Right lobe of liver (tissue), 6 donors: ENCODE measurements around the gene MIER2. TPM values are rescaled to one million over a fixed set of nuclear protein-coding genes. Genes with fewer than 3 reads are reported as not detected.
A peak's percentile ranks its signal among the peaks of the same experiment; 100 is the strongest.

Experiments used
- ATAC-seq, 4 donors: fragments of 200-7000 bp; cut with Tn5 transposase; one replicate each; pipeline ENCODE4 v1.9.1; 2020; ENCODE audit warnings: mild to moderate bottlenecking in 4 of 4, moderate library complexity in 4 of 4
- DNase-seq, 3 donors: peaks; one replicate each; pipeline ENCODE4 v3.0.0-alpha.2; 2020
- H3K27ac ChIP-seq, 3 donors: fragments of 200-600 bp; one replicate each; pipeline ENCODE4 v1.8.0; 2022
- H3K27me3 ChIP-seq, 2 donors: fragments of 200-600 bp; one replicate each; pipeline ENCODE4 v1.8.0; 2022
- H3K36me3 ChIP-seq, 4 donors: fragments of 200-600 bp; sonication (generic) in 1 of 4; one replicate each; pipeline versions ENCODE4 v1.5.1 to v1.8.0; 2017 to 2022; ENCODE audit warnings: control low read depth in 1 of 4
- H3K4me1 ChIP-seq, 4 donors: fragments of 200-600 bp; sonication (generic) in 1 of 4; one replicate each; pipeline versions ENCODE4 v1.5.1 to v1.8.0; 2017 to 2022; ENCODE audit warnings: control low read depth in 1 of 4
- H3K4me3 ChIP-seq, 3 donors: fragments of 200-600 bp; one replicate each; pipeline ENCODE4 v1.8.0; 2022
- H3K9me3 ChIP-seq, 4 donors: fragments of 200-600 bp; sonication (generic) in 1 of 4; one replicate each; pipeline versions ENCODE4 v1.5.1 to v1.8.0; 2017 to 2022; ENCODE audit warnings: control low read depth in 1 of 4
- CTCF ChIP-seq, 4 donors: fragments of 200-600 bp in 3 of 4; fragments of 450-650 bp in 1 of 4; IDR thresholded peaks; one replicate each; pipeline versions ENCODE4 v1.5.1 to v1.8.0; 2016 to 2022; ENCODE audit warnings: antibody characterized with exemption in 4 of 4, mild to moderate bottlenecking in 2 of 4
- POLR2A ChIP-seq: fragments of 450-650 bp; IDR thresholded peaks from one replicate; pipeline ENCODE4 v1.6.1; 2017; ENCODE audit warnings: antibody characterized with exemption, mild to moderate bottlenecking
- WGBS: methylation state at CpG from one replicate; pipeline ENCODE4 v1.1.6; 2018; ENCODE audit warnings: low coverage, low lambda C conversion rate; ENCODE audit not compliant: insufficient coverage; ENCODE audit errors: missing lambda C conversion rate; 5-methylcytosine and 5-hydroxymethylcytosine counted together
- intact Hi-C, 2 donors: fragments of 100-400 bp; cut with DNase I; formaldehyde crosslinking; loops; one replicate each; pipeline versions ENCODE4 v1.11.2 to v1.14.1; 2022
- total RNA-seq, 6 experiments: library from RNA; depleted of rRNA in 2 of 6; stranded (reverse); fragments of >200 nt in 2 of 6; fragmentation: NEBNext Ultra II Directional in 3 of 6; extraction: Animal tissue kit (Norgen Biotek cat#: 25700) in 3 of 6; gene quantifications; one replicate each; pipeline versions ENCODE4 v1.1.0 to v1.2.4, GENCODE V29; 2016 to 2023
- donor health status: DM: no; HTN: yes; CAD: no.
- donor health status: DM: no; HTN: no; CAD: no.
- donor health status: DM: no; HTN: no; CAD: no.
- donor health status: DM: no; HTN: yes; CAD: no.
- donor health status: DM: no; HTN: yes; CAD: no.

The MIER2 gene
- total RNA-seq, 6 experiments from 2014 or later, result 3.1 to 7.3 (median 4.5) TPM

- H3K36me3 ChIP-seq, result no peaks in the 10 kb centered on the region
- no peaks in the 10 kb centered on the region for H3K27me3 ChIP-seq
- DNase-seq (no peak), ATAC-seq (no peak)
- no peaks in the 10 kb centered on the region for H3K9me3 ChIP-seq
- 52% methylated on average over 8 of the region's 14 CpGs for WGBS
- intact Hi-C loops, result no loop called here
- no peaks in the 10 kb centered on the region for H3K4me1 ChIP-seq
- TF ChIP-seq CTCF (IDR thresholded peaks at IDR 0.05) (no peak), POLR2A (no peak)
- H3K27ac ChIP-seq, result no peak overlapping the region
- no peak overlapping the region for H3K4me3 ChIP-seq
Observed at GRCh38 chr19:378706-379105, 34.1 kb upstream of the MIER2 start.

GRCh38 chr19:377801-378581 lies 33.4 kb upstream of the MIER2 start:
- 60% methylated on average over 17 of the region's 38 CpGs for WGBS
- Histone ChIP-seq H3K4me3 (no peak overlapping the region), H3K27me3 (no peaks in the 10 kb centered on the region), H3K27ac (no peak overlapping the region), H3K36me3 (no peaks in the 10 kb centered on the region), H3K9me3 (no peaks in the 10 kb centered on the region), H3K4me1 (no peaks in the 10 kb centered on the region)
- no peak for DNase-seq
- ATAC-seq, result peak in 2 of 4 donors; percentile 10 to 27
- intact Hi-C loops, result no loop called here
- no peak for TF ChIP-seq POLR2A
- no peak for TF ChIP-seq CTCF (IDR thresholded peaks at IDR 0.05)

GRCh38 chr19:376111-376470 lies 31.5 kb upstream of the MIER2 start:
- TF ChIP-seq CTCF (IDR thresholded peaks at IDR 0.05), result no peak
- TF ChIP-seq POLR2A, result no peak
- DNase-seq, result no peak

GRCh38 chr19:375395-376110 lies 31.0 kb upstream of the MIER2 start:
- Histone ChIP-seq H3K4me3 (no peak overlapping the region), H3K9me3 (no peaks in the 10 kb centered on the region), H3K4me1 (no peaks in the 10 kb centered on the region), H3K27ac (no peak overlapping the region), H3K27me3 (no peaks in the 10 kb centered on the region), H3K36me3 (no peaks in the 10 kb centered on the region)
- TF ChIP-seq POLR2A (no peak), CTCF (IDR thresholded peaks at IDR 0.05) (no peak)
- DNase-seq (no peak), ATAC-seq (no peak)
- 60% methylated on average over 8 of the region's 43 CpGs for whole genome bisulfite sequencing
- intact Hi-C loops, result no loop called here

More at GRCh38 chr19:376111-376470, 31.5 kb upstream of the MIER2 start:
- intact Hi-C loops, result no loop called here
- Histone ChIP-seq H3K27ac (no peak overlapping the region), H3K4me1 (no peaks in the 10 kb centered on the region), H3K9me3 (no peaks in the 10 kb centered on the region), H3K36me3 (no peaks in the 10 kb centered on the region), H3K4me3 (no peak overlapping the region), H3K27me3 (no peaks in the 10 kb centered on the region)
- no peak for ATAC-seq
- WGBS, result 67% methylated on average over 1 of the region's 8 CpGs
